Ecto neural progenitor cell (in vitro differentiated cells): ENCODE measurements around the gene B3GNT5.

Experiments used
- DNase-seq: peaks from one replicate; pipeline ENCODE4 v3.0.0-alpha.2; 2018; ENCODE audit warnings: low spot score

The B3GNT5 gene, protein sequence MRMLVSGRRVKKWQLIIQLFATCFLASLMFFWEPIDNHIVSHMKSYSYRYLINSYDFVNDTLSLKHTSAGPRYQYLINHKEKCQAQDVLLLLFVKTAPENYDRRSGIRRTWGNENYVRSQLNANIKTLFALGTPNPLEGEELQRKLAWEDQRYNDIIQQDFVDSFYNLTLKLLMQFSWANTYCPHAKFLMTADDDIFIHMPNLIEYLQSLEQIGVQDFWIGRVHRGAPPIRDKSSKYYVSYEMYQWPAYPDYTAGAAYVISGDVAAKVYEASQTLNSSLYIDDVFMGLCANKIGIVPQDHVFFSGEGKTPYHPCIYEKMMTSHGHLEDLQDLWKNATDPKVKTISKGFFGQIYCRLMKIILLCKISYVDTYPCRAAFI

DNA sequence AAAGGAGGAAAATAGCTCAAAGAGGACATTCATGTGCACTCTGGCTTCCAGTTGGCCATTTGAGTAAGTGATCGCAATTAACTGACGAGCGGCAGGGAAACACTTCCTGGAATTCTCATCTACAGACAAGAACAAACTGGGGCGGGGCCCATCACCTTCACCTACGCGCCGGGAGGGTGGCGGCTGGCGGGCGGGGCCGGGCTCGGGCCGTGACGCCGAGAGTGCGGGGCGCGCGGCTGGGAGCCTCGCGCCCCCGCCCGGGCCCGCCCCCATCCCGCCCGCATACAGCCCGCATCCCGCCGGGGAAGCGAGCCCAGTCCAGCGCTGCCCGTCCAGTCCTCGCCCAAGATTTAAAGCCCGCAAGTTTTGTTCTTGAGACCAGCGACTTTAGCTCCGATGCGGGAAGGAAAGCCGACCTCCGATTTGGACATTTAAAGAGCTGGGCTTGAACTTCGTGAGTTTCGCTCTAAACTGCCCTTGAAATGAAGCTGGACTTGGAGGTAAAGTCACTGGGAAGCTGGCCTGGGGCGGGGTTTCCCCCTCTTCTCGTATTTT, at the start of gene B3GNT5:
TSS of gene B3GNT5 (plus strand) at position 281 of the 555 bp plus-strand sequence. CDS start 16,546 bp downstream, outside the sequence.
- DNase-seq = no peak

DNA sequence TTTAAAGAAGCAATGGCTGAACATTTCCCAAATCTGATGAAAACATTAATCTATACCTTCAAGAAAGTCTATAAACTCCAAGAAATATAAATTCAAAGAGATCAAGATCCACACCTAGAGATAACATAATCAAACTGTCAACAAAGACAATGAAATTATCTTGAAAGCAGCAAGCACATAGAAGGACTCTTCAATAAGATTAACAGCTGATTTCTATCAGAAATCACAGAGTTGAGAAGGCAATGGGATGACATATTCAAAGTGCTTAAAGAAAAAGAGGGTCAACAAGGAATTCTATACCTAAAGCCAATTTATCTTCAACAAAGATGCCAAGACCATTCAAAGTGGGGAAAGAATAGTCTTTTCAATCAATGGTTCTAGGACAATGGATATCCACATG, 49.4 kb upstream of the B3GNT5 start:
- no peak for DNase-seq

DNA sequence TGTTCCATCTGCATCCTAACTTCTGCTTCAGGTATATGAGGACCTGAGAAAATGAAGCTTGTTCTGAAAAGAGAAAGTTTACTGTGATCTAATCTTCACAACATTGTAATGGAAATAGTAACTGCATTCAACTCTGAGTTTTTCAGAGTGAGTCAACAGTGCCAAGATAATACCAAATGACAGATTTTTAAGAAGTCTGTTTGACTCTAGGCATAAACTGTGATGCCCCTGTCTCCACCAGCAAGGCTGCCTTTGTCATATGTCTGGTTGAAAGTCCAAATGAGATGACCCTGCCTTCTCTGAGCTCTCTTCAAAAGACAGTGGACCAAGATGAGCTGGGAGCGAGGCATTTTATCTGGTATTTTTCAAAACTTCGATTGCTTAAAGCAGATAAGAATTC, 44.8 kb upstream of the B3GNT5 start:
- no peak for DNase-seq

DNA sequence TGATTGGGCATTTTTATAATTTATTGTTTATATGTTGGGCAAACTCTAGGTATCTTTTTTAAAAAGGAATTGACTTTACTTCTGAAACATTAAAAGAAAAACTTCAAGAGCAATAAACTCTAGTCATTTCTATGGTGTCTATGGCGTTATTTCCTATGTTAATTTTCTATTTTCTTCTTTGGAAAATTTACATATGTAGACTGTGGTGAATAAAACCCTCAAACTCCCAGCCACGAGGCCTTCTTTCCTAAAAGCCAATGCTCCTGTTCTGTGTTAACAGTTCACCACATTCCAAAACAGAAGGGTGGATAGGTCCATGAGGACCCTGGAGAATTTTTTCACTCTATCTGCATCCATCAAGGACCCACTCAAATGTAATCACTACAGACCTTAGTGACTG, 44.3 kb upstream of the B3GNT5 start:
- DNase-seq = no peak

DNA sequence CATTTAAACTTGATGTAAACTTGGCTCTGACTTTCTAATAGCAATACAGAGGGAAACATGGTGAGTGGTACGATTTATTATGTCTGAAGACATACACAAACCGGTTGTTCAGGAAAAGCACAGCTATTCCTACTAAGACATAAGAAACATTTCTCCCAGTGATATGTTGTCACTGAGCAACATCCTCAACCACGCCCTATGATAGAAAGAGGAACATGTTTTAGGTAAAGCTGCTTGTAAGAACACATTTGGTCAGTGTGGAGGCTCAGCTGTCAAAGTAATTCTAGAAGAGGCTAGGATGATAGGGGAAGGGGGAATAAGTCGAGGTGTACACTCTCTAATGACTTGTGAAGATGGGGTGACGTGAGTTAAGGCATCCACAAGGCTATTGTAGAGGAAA, 42.7 kb upstream of the B3GNT5 start:
- no peak for DNase-seq

DNA sequence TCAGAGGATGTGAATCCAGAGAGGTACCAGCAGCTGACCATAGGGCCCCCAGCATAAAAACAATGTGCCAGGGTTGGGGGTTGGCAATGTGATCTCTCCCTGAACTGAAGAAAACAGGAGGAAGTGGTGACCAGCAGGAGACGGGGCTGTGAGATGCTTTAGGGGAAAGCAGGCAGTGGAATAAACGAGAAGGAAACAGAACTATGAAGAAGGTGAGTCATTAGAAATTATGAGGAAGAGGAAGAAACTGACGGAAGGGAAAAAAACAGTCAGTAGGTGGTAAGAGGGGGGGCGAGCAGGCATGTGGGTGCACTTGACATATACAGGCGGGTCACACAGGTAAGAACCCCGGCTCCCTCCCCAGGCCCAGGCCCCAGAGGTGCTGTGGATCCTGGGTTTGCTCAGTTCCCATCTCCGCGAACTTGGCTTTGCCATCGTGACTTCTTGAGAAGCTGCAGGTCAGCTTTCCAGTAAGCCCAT, 42.2 kb upstream of the B3GNT5 start:
- no peak for DNase-seq

DNA sequence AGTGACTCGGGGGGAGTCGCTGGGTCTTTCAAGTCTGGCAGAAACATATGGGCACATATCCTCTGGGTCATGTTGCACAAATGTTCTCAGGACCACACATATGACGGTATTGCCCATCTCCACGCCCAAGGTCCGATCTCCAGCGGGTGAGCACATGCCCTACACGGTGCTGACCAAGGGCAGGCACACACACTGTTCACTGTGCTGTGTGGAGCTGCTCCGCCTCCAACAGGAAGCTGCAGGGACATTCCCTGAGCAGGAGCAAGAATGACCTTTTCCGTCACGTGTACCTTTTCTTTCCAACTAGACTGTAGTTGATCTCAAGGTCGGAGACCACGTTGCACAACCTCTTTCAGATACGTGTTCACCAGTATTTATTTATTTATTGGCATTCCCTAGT, 41.7 kb upstream of the B3GNT5 start:
- no peak for DNase-seq

DNA sequence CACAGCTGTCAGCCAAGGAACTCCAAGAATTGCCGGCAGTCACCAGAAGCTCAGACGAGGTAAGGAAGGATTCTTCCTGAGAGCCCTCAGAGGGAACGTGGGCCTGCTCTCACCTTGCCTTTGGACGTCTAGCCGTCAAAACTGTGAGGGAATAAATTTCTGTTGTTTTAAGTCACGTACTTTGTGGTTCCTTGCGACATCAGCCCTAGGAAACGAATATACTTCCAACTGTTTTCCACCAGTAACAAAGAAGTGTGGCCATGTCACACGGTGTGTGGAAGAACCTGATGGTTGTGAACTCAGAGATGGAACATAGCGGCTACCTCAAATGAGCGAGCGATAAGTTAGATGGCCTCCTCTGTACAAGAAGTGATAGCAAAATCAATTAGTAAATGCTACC, 41.0 kb upstream of the B3GNT5 start:
- no peak for DNase-seq

DNA sequence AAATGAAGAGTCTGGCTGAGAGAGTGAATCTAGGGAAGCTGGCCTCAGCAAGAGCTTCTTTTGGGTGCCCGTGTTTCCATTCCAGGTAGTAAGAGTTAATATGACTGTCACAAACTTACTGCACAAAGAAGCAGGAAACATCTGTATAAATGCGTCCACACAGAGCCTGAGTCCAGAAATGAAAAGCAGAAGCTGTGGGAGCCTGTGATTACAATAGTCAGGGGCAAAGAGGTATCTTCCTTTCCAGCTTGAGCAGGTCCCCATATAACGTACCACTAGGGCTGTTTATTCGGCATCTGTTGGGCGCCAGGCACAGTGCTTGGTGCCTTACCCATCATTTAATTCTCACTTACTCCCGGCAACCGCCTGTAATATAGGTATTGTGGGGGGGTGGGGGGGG, 40.5 kb upstream of the B3GNT5 start:
- no peak for DNase-seq

DNA sequence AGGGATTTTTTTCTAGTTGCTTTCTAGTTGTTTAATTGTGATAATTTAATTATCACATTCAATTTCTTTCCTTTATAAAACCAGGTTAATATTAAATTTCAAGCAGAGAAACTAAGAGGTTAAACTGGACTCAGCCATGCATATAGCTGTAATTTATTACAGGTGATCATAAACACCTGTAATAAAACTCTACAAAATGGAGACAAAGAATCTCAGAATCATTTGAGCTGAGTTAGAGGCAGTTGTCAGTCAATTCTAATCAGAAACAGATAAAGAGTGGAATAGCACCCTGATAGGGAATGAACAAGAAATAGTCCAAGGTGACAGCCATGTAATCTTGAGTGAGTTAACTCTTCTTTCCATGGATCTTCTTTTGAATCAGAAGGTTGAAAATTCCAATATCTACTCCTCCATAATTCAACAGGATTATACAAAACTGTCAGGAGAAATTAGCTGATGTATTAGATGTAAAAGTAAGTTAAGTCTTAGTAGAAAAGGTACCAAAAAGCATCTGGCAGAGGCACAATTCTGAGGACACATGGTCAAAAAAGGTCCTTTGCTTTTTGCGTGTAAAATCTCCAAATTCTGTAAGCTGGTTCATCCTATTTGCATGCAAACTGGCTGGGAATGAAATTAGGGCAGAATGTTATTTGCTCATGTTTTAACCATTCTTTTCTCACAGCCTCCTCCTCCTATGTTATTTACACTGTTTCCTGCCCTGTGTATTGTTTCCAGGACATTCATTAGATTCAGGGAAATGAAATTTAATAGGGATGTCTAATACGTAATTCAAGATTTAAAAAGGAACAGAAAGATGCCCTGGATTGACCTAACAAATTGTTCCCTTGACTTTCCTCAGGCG, 39.4 kb upstream of the B3GNT5 start:
- DNase-seq = no peak

DNA sequence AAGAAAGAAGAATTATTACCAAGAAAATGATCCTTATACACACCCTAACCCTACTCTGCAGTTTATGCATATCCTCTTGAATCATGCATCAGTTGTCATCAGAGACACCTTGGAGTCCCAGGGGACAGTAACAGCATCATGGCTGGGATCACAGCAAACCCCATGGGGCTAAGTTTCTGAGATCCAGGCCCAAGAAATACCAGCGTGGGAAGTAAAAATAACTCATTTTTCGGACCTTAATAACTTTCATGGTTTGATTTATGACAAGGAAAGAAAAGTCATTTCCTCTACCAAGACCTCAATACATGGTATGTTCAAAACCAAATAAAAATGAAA, 38.8 kb upstream of the B3GNT5 start:
- no peak for DNase-seq

DNA sequence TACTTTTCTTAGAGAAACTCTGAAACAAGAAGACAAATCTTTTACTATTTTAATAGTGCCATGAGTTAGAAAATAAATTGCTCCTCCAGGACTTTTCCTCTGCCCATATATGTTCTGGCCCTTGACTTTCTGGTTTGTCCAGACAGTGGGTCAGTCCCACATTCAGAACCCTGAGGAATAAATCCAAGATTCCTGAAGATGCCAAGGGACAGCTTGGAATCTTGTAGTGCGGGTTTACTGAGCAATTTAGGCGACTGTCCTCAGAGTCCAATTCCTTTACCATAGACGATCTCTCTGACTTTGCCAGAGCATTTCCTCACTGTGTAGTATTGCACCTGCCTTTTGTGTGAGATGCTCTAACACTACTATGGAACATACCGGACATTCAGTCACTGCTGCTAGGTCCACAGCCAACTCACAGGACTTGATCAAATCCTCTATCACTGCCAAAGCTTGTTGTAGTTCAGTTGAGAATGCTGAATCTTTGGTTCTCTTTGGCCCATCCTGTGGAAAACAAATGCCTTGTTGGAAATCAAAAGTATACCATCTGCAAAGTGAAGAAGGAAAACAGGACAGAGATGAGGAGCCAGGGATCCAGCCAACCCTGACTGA, 37.4 kb upstream of the B3GNT5 start:
- no peak for DNase-seq

DNA sequence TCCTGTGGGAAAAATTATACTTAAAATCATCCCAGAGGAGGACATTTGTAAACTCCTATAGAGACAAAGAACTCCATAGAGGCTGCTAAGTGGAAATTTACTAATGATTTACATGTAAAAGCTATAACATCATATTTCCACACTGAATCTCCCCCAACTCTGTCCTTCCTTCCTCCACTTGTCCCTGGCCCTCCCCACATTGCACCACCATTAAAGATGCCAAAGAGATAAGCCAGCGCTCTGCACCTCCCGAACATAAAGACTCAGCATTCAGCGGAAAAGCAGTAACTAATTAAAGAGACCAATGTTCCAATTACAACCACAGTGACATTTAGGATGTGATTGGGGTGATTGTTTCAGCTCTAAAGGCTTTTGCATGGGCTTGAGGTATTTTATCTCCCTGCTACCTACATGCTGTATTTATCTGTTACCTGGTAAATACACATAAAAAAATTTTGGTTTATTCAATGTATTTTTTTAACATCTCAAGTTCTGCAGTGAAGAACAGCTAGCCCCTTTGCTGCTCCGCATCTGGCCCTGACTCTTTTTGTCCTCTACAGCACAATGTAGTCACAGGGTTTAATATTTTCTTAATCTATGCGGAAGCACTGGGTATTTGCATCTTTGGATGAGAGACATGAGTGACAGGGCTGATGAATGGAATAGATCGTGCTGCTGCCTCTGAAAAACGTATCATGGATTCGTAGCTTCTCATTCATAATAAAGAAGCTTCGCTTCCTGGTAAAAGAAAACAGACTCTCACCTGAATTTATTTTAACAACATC, 35.3 kb upstream of the B3GNT5 start:
- DNase-seq = no peak

DNA sequence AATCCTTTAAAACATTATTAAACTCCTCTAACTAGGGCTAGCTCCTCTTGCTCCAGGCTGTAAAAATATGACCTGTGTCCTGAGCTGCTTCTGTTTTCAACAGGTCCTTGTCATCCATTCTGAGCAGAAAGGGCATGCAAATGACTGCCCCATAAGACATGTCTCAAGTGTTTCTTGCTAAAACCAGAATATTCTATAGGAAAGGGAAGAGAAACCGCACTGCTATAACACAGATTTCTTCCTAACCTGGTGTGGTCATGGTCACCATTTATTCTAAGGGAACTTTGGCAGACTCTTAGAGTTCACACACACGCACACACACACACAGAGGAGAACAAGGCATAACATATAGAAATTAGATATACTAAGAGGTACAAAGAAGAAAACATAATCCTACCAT, 34.2 kb upstream of the B3GNT5 start:
- no peak for DNase-seq

DNA sequence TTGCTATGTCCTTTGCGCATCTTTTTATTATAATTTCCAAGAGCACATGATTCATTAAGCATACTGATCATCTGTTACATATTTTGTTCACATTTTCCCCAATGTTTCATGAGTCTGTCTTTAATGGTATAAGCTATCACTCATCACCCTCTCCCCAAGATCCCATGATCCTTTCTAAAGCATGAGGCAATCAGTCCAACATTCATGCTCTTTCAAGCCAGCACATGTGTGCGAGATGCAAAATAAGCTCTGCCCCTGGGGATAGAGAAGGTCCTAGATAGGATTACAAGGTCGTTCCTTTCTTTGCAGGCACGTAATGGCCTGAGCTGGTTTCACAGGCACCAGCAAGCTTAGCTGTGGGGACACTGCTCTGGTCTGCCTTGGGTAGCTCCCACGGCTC, 32.2 kb upstream of the B3GNT5 start:
- no peak for DNase-seq

DNA sequence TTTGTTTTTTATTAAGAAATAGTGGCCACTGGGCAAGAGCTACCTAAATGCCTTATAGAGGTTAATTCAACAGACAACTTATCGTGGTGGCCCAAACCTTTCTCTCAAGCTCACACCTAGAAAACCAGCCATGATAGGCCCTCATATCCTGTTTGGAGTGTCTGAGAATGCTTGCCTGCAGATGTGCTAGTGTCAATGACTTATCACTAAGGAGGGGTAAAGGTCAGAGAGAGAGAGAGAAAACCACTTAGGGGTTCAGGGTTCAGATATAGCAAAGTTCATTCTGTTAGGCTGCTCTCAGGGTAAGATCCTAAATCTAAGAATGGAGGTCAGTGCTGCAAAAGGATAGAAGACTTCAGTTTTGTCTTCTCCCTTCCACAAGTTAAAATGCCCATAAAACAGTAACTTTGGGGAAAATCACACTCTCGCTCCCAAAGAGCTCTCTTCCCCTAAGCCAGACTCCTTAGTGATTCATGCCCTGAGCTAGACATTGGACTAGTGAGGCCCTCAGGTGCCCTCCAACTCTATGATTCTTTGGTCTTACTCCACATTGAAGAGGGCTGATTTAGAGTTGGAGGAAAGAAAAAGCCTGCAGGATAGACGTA, 30.3 kb upstream of the B3GNT5 start:
- no peak for DNase-seq

DNA sequence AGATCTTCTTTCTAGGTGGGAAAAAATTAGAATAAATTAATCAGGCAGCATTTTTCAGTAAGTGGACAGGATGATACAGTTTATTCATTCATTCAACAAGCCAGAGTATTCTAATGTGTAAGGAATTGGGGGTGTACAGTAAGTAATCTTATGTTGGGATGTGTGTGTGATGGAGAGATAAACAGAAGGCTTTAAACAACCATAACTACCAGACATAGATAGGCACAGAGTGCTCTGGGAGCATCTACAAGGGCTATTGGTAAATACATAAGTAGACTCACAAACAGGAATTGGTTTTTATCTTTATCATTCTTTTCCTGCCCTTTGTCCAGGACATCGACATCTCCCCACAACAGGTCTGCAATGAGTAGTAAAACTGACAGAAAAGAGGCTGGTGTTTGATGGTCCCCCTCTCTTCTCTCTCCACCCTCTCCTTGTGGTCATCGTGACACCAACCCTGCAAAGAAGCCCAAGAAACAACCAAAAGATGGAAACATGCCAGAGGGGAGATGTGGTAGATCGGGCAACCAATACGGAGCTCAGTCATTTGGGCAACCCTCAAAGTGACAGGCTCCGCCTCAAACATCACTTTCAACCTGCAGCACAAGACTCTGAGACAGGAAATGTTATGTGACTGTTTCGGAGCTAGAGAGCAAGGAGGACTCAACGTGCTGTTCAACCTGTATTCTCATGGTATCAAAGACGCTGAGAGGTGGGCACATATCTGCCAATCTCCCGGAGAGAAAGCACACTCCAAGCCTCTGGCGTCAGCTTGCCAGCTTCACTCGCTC, 28.7 kb upstream of the B3GNT5 start:
- no peak for DNase-seq

DNA sequence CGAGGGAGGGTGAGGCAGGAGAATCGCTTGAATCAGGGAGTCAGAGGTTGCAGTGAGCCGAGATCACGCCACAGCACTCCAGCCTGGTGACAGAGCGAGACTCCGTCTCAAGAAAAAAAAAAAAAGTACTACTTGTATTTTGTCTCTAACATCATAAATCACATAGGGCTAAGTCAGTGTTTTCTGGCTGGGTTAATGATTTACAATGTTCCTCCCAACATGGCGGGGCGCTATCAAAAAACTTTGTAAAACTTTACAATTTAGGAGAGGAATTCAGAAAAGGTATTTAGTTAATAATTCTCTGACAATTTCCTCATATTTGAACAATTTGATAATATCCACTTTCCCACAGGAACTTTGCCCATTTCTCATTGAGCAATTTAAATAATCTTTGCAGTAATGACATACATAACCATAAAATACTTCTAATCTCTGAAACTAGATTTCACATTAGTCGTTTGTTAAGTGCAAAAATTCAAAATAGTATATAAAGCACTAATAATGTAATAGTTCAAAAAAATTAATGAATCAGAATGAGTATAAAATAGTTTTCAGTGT, 26.6 kb upstream of the B3GNT5 start:
- DNase-seq = no peak

DNA sequence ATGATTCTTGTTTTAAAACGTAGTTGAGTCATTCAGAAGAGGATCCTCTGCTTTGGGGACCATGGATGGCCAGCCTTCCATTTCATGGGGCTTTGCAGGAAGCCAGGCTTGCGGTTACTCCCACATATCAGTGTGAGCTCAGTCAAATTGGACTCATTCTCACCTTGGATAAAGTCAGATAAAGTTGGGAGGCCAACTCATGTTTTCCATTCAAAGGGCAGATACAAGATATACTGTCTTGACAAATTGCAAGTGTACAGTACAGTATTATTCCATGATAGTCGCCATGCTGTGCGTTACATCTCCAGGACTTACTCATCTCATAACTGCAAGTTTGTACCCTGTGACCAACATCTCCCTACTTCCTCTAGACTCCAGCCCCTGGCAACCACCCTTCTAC, 25.5 kb upstream of the B3GNT5 start:
- DNase-seq = no peak

DNA sequence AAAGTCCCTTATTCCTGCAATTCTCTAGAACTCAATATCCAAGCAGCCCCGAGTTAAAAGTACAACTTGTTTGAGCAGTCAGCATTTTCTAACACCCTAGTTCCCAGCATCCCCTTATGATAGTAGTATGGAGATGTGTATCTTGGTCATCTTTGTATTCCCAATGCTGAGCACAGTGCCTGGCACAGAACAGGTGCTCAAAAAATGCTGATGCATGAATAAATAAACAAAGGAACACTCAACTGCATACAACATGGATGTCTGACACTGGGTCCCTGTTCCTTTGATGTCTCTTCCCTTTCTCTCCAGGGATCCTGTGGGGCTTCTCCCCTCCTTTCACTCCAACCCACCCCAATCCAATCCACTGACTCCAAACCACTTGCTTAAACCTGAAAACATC, 23.9 kb upstream of the B3GNT5 start:
- DNase-seq = no peak
